Parathyroid adenoma (tissue), 2 donors: ENCODE measurements around the gene LAG3.

Source experiments
- H2AFZ ChIP-seq: fragments of 300-600 bp; sonication (generic); one replicate; pipeline ENCODE4 v1.7.0; 2017; ENCODE audit warnings: antibody characterized with exemption, mild to moderate bottlenecking
- H3K27ac ChIP-seq: fragments of 300-600 bp; sonication (generic); one replicate; pipeline ENCODE4 v1.7.0; 2017
- H3K27me3 ChIP-seq: fragments of 300-600 bp; sonication (generic); one replicate; pipeline ENCODE4 v1.7.0; 2017; ENCODE audit warnings: low read length; ENCODE audit not compliant: control insufficient read depth, insufficient read depth
- H3K36me3 ChIP-seq: fragments of 300-600 bp; sonication (generic); one replicate; pipeline ENCODE4 v1.7.0; 2017; ENCODE audit warnings: low read length; ENCODE audit not compliant: control insufficient read depth, insufficient read depth
- H3K4me1 ChIP-seq: fragments of 300-600 bp; sonication (generic); one replicate; pipeline ENCODE4 v1.7.0; 2017; ENCODE audit warnings: control low read depth
- H3K4me2 ChIP-seq: fragments of 300-600 bp; sonication (generic); one replicate; pipeline ENCODE4 v1.7.0; 2017; ENCODE audit warnings: low read length
- H3K4me3 ChIP-seq: fragments of 300-600 bp; sonication (generic); one replicate; pipeline ENCODE4 v1.7.0; 2017; ENCODE audit warnings: low read depth, low read length
- H3K79me2 ChIP-seq: fragments of 300-600 bp; sonication (generic); one replicate; pipeline ENCODE4 v1.7.0; 2017; ENCODE audit warnings: control low read depth
- H3K9ac ChIP-seq: fragments of 300-600 bp; sonication (generic); one replicate; pipeline ENCODE4 v1.7.0; 2017; ENCODE audit warnings: mild to moderate bottlenecking
- H3K9me3 ChIP-seq: fragments of 300-600 bp; sonication (generic); one replicate; pipeline ENCODE4 v1.7.0; 2017; ENCODE audit warnings: low read length; ENCODE audit not compliant: control insufficient read depth
- TF ChIP-seq, protein P1 (sequence below): fragments of 300-600 bp; sonication (generic); IDR thresholded peaks from one replicate; pipeline ENCODE4 v1.7.0; 2017; ENCODE audit warnings: antibody characterized with exemption, mild to moderate bottlenecking
- donor health status: primary hyperparathyroidism.

Gene LAG3

DNA sequence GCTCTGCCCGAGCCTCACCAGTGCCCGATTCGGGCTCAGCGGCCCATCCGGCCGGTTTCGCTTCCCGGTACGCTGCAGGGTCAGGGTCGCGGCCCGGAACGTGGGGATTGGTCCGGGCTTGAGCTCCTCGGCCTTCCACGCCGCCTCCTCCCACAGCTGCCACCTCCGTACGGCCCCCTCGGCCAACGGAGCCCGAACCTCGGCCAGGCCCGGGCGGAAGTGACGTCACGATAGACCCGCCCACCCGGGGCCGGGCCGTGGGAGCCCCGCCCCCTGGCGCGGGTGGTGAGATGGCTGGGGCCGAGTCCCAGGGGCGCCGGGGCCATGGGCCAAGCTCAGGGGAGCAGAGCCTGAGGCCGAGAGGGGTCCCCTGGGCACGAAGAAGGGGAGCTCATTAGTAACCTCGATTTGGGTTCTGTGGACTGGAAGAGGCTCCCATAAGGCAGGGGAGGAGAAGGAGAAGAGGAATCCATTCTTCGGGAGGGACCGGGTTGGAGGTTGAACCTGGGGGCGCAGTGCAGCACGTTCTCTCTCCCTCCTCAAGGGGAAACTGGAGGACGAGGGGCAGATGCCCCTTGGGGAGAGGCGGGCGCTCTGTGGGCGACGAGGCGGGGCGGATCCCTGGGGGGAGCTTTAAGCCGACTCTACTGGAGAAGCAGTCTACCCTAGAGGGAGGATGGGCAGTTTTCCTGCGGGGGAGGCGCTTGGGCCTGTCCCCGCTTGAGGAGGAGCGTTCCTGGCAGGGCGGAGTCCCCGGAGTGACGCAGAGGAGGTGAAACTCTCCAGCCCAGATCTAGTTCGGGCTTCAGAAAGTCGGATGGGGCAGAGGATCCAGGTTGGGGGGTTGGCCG lies 19.2 kb upstream of the LAG3 start, which contains the start of gene MLF2:
MLF2 (minus strand) TSS at position 221 of the 851 bp plus-strand sequence. CDS start 807 bp downstream, outside the sequence.
- Histone ChIP-seq H3K9ac (peak within 1 kb of the TSS; percentile 93), H3K4me2 (peak within 1 kb of the TSS; percentile 94), H3K4me1 (peaks cover 16% of the 10 kb centered on the region), H3K36me3 (no peaks in the 10 kb centered on the region), H2AFZ (peak within 1 kb of the TSS; percentile 75), H3K4me3 (peak within 1 kb of the TSS; percentile 93), H3K79me2 (no peaks in the 10 kb centered on the region), H3K27me3 (no peaks in the 10 kb centered on the region), H3K27ac (peak within 1 kb of the TSS; percentile 97), H3K9me3 (no peaks in the 10 kb centered on the region)
- TF ChIP-seq, protein P1, sequence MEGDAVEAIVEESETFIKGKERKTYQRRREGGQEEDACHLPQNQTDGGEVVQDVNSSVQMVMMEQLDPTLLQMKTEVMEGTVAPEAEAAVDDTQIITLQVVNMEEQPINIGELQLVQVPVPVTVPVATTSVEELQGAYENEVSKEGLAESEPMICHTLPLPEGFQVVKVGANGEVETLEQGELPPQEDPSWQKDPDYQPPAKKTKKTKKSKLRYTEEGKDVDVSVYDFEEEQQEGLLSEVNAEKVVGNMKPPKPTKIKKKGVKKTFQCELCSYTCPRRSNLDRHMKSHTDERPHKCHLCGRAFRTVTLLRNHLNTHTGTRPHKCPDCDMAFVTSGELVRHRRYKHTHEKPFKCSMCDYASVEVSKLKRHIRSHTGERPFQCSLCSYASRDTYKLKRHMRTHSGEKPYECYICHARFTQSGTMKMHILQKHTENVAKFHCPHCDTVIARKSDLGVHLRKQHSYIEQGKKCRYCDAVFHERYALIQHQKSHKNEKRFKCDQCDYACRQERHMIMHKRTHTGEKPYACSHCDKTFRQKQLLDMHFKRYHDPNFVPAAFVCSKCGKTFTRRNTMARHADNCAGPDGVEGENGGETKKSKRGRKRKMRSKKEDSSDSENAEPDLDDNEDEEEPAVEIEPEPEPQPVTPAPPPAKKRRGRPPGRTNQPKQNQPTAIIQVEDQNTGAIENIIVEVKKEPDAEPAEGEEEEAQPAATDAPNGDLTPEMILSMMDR, result peak; percentile 96

DNA sequence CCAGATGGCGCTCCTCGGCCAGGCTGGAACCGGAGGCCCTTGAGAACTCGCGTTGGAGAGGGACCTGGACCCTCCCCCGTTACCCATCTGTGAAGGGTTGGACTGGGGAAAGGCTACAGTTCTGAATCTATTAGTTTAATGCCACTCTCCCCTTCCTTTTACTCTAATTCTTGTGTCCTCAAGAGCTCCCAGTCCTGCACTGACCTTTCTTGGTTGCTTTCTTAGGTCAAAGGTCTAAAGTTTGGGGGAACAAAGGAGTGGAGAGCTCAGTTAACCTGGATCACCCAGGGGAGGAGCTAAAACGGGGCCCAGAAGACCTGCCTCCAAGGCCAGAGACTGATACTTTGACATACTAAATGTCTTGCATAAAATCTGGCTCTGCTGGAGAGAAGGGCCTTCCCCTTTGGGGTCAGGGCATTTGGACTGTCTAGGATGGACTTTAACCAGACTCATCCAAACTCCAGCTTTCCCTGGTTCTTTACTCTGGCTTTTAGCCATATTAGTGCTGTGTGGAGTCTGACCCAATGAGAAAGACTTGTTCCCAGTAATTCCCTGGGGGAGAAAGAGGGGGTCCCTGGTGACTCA lies 18.5 kb upstream of the LAG3 start:
- Histone ChIP-seq H3K79me2 (no peaks in the 10 kb centered on the region), H3K36me3 (no peaks in the 10 kb centered on the region), H3K27me3 (no peaks in the 10 kb centered on the region), H3K9me3 (no peaks in the 10 kb centered on the region), H2AFZ (peak overlapping the region; percentile 16), H3K4me1 (peaks cover 16% of the 10 kb centered on the region), H3K4me3 (peak overlapping the region; percentile 93), H3K4me2 (peak overlapping the region; percentile 94), H3K27ac (peak overlapping the region; percentile 97), H3K9ac (no peak overlapping the region)
- TF ChIP-seq, protein P1, result no peak

DNA sequence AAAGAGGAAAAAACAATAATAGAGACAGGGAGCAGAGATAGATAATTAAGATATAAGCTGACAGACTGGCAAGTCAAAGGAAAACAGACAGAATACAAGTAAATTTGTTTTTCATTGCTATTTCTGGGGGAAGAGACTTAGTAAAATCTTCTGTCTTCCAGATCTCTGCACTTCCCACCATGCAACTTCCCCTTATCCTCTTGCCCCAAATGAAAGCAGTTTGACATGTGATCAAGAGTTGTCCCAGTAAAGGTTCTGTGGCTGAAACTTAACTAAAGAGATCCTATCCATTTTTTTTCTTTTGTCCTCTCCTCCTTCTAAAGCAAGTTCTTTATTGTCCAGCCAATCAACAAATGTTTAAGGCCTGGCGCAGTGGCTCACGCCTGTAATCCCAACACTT lies 17.9 kb upstream of the LAG3 start:
- H3K27ac ChIP-seq, result peak overlapping the region; percentile 97
- H3K36me3 ChIP-seq, result no peaks in the 10 kb centered on the region
- H2AFZ ChIP-seq, result peak overlapping the region; percentile 16
- peak overlapping the region; percentile 93 for H3K4me3 ChIP-seq
- no peaks in the 10 kb centered on the region for H3K79me2 ChIP-seq
- TF ChIP-seq, protein P1, result no peak
- H3K9ac ChIP-seq, result no peak overlapping the region
- no peaks in the 10 kb centered on the region for H3K27me3 ChIP-seq
- no peaks in the 10 kb centered on the region for H3K9me3 ChIP-seq
- H3K4me2 ChIP-seq, result no peak overlapping the region
- peaks cover 16% of the 10 kb centered on the region for H3K4me1 ChIP-seq

DNA sequence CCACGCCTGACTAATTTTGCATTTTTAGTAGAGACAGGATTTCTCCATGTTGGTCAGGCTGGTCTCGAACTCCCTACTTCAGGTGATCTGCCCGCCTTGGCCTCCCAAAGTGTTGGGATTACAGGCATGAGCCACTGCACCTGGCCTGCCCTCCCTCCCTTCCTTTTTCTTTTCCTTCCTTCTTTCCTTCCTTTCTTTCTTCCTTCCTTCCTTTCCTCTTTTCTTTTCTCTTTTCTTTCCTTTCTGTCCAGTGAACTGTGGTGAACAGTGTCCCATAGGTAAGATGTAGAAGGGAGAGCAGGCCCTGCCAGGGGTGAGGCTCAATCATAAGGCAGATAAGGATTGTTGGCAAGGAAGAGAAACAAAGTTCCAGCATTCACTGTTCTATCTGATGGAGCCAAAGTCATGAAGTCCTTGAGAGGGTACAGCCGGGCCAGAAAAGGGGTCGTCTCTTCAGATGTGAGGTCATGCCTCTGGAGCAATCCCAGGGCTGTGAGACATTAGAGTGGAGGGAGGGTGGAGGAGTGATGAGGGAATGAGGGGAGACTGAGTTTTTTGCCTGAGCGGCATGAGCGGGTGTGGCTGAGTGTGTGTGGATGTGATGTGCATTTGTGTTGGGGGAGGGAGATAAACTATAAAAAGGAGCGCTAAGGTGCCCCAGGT lies 15.2 kb upstream of the LAG3 start:
- TF ChIP-seq, protein P1, result no peak
- Histone ChIP-seq H2AFZ (peak overlapping the region; percentile 63), H3K4me2 (no peak overlapping the region)

More for the DNA sequence above, 15.2 kb upstream of the LAG3 start:
- Histone ChIP-seq H3K4me3 (no peak overlapping the region), H3K79me2 (no peaks in the 10 kb centered on the region), H3K27ac (peak overlapping the region; percentile 66), H3K9ac (no peak overlapping the region), H3K9me3 (no peaks in the 10 kb centered on the region), H3K4me1 (peaks cover 11% of the 10 kb centered on the region), H3K27me3 (no peaks in the 10 kb centered on the region), H3K36me3 (no peaks in the 10 kb centered on the region)
